Activated gamma-delta T cell (primary cell): ENCODE data around the gene F5.

Experiments
- DNase-seq: peaks from one replicate; lab custom pipeline; 2025; lab: John Stamatoyannopoulos, UW

The F5 gene

GRCh38 chr1:169588785-169589485 lies 2.7 kb upstream of the F5 start:
- no peak for DNase-seq

GRCh38 chr1:169588112-169588511 lies 1.8 kb upstream of the F5 start:
- DNase-seq = no peak

GRCh38 chr1:169586067-169586394 lies 250 bp downstream of the F5 start:
- DNase-seq = no peak

- DNase-seq = no peak
These were observed 1.1 kb downstream of the F5 start for GRCh38 chr1:169585181-169585580.

GRCh38 chr1:169584483-169585144 lies 1.7 kb downstream of the F5 start:
- no peak for DNase-seq

GRCh38 chr1:169577981-169578738 lies 8.1 kb downstream of the F5 start:
- no peak for DNase-seq

- DNase-seq = no peak
These were observed 9.3 kb downstream of the F5 start for GRCh38 chr1:169576935-169577331.

GRCh38 chr1:169576241-169576934 lies 9.9 kb downstream of the F5 start:
- no peak for DNase-seq

GRCh38 chr1:169574336-169574735 lies 11.9 kb downstream of the F5 start:
- DNase-seq = no peak

GRCh38 chr1:169572187-169572586 lies 14.1 kb downstream of the F5 start:
- DNase-seq = no peak

- DNase-seq = no peak
These were observed 14.8 kb downstream of the F5 start for GRCh38 chr1:169571450-169571849.

GRCh38 chr1:169570172-169570574 lies 16.1 kb downstream of the F5 start:
- DNase-seq = no peak

GRCh38 chr1:169568497-169568896 lies 17.8 kb downstream of the F5 start:
- DNase-seq = no peak

GRCh38 chr1:169565335-169566271 lies 20.7 kb downstream of the F5 start:
- DNase-seq = no peak

- DNase-seq = no peak
These were observed 22.6 kb downstream of the F5 start for GRCh38 chr1:169563650-169564049.

- DNase-seq = no peak
These were observed 23.2 kb downstream of the F5 start for GRCh38 chr1:169563019-169563615.

- DNase-seq = no peak
These were observed 24.6 kb downstream of the F5 start for GRCh38 chr1:169561692-169562091.

GRCh38 chr1:169557131-169557530 lies 29.1 kb downstream of the F5 start:
- no peak for DNase-seq

- no peak for DNase-seq
These were observed 36.0 kb downstream of the F5 start for GRCh38 chr1:169550294-169550693.

- no peak for DNase-seq
These were observed 38.0 kb downstream of the F5 start for GRCh38 chr1:169548282-169548681.
